KBM-7 (cell line): ENCODE results near the gene ASIP.
"Not testable (repeated sequence)": the region's sequence is repeated elsewhere in the genome, so short reads cannot be mapped to it uniquely, and the experiment has no call there.

ENCODE experiments used
- DNase-seq: peaks from one replicate; pipeline ENCODE4 v3.0.0-alpha.2; 2015
- in situ Hi-C: fragments of 300-500 bp; cut with MboI; formaldehyde crosslinking; loops from 2 replicates; pipeline ENCODE4 v1.14.3; 2020; ENCODE audit warnings: low sequenced_read_pairs, low pct_unique_long_range_greater_than_20kb, mixed read lengths

ASIP gene

DNA sequence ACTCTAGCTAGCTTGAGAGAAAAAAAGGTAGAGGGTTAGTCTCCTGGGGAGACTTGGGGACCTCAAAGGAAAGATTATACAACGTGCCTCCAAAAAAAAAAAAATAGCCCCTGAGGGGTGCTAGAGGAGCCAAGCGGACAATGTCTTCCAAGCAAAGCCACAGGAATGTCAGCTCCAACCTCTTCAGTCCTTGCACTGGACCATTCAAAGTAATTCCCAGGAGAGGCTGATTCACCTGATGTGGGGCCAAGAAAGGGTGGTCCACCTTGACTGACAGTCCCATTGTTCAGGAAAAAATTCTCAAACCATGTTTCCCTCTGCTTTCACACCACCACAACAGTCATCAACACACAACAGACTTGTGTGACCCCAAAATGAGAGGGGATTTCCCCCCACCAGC lies 30.7 kb downstream of the ASIP start:
- no peak for DNase-seq

DNA sequence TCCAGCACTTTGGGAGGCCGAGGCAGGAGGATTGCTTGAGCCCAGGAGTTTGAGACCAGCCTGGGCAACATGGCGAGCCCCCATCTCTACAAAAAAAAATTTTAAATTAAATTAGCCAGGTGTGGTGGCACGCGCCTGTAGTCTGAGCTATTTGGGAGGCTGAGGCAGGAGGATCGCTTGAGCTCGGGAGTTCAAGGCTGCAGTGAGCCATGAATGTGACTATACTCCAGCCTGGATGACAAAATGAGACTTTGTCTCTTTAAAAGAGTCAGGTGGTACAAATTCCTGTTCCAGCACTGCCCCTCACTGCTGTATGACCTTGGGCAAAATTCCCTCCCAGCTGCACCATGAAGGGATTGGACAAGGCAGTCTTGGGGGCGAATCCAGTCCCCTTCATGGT lies 33.5 kb downstream of the ASIP start:
- in situ Hi-C loops, result no loop called here
- no peak for DNase-seq

More for the DNA sequence above, 30.7 kb downstream of the ASIP start:
- in situ Hi-C loops, result no loop called here

GRCh38 chr20:34281177-34281576 lies 40.0 kb downstream of the ASIP start:
- in situ Hi-C loops, result no loop called here
- DNase-seq, result no peak

- peak; percentile 37 for DNase-seq
- in situ Hi-C loops, result no loop called here
Measured at GRCh38 chr20:34282041-34282440, 40.8 kb downstream of the ASIP start.

GRCh38 chr20:34283844-34284243 lies 42.6 kb downstream of the ASIP start:
- in situ Hi-C loops, result no loop called here
- DNase-seq, result no peak

- in situ Hi-C loops, result no loop called here
- no peak for DNase-seq
Measured at GRCh38 chr20:34285450-34285849, 44.2 kb downstream of the ASIP start.

GRCh38 chr20:34287500-34287899 lies 46.3 kb downstream of the ASIP start:
- in situ Hi-C loops, DNase-seq: not testable (repeated sequence)

- in situ Hi-C loops, result no loop called here
- no peak for DNase-seq
Measured at GRCh38 chr20:34290471-34290870, 49.2 kb downstream of the ASIP start.

- in situ Hi-C loops, result no loop called here
- no peak for DNase-seq
Measured at GRCh38 chr20:34292496-34292895, 51.3 kb downstream of the ASIP start.

DNA sequence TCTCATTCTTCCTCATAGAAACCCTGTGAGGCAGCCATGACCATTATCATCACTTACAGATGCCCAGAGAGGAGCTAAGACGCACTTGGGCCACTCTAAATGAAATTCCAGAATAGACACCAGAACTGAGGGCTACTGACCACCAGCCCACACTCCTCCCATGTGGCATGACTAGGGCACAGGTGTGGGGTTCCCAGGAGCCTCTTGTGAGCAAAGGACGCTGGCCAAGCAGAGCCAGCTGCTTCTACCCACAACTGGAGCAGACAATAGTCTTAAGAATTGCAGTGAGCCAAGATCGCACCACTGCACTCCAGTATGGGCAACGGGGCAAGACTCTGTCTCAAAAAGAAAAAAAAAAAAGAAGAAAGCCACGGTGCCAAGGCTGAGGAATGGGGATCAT lies 51.9 kb downstream of the ASIP start:
- DNase-seq, result no peak
- in situ Hi-C loops, result no loop called here

DNA sequence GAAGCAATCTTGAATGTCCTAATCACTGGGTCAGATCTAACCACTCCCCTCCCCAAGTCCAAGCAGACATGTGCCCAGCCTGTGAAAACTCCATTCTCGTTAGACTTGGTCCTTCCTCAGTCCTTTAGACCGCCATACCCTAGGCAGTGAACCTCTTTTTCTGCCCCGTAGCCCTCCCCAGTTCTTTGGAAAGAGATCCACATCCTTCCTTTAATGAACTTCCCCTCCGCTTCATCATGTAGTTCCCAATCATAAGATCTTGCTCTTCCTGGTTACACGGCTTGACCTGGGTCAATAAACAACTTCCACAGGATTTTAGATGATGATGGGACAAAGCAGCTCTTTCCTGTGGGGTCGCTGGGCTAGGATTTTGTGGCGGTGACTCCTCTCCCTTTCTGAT lies 52.4 kb downstream of the ASIP start:
- no peak for DNase-seq
- in situ Hi-C loops, result no loop called here

DNA sequence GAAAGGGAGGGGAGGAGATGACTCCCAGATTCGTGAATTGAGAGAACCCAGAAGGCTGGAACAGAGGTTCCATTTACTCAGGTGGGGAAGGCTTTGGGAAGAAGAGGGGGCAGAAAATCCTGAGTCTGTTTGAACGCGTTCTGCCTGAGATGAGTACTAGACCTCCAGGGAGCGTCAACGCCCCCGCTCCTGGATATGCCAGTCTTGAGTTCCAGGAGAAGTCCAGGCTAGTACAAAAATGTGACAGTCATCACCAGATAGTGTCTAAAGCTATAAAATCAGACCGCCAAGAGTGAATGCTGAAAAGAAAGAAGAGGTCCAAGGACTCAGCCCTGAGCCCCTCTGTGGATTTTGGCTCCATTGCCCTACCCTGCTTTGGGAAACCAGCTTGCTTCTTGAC lies 53.3 kb downstream of the ASIP start:
- in situ Hi-C loops, result no loop called here
- DNase-seq, result no peak

DNA sequence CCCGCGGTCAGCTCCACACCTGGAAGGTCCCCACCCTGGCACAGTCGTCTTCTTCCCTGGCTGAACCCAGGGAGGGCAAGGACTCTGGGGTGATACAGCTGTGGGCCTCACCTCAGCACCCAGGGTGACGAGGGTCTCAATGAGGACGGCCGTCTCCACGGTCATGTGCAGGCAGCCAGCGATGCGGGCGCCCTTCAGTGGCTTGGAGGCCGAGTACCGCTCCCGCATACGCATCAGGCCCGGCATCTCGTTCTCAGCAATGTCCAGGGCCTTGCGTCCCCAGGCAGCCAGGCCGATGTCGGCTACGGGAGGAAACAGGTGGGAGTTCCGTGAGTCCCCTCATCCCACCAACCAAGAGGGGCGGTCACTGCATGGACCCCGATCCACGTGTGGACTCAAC lies 54.1 kb downstream of the ASIP start:
- in situ Hi-C loops, result no loop called here
- DNase-seq, result no peak

- no peak for DNase-seq
- in situ Hi-C loops, result no loop called here
Measured at GRCh38 chr20:34296468-34296867, 55.2 kb downstream of the ASIP start.

DNA sequence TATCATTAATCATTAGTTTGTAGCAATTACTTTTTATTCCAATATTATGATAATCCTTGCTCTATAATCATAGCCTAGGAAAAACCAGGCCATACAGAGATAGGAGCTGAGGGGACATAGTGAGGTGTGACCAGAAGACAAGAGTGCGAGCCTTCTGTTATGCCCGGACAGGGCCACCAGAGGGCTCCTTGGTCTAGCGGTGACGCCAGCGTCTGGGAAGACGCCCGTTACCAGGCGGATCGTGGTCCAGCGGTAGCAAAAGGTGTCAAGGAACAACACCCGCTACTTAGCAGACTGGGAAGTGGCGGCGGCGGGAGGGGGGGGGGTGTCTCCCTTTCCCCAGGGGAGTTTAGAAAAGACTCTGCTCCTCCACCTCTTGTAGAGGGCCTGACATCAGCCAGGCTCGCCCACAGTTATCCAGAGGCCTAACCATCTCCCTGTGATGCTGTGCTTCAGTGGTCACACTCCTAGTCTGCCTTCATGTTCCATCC lies 57.1 kb downstream of the ASIP start:
- DNase-seq, in situ Hi-C loops: not testable (repeated sequence)

GRCh38 chr20:34299556-34300255 lies 58.5 kb downstream of the ASIP start:
- in situ Hi-C loops, result loop anchor here (25.0 kb wide), 2 partner anchors 213 to 413 kb away; partner anchors contain the start of genes DYNLRB1 and TP53INP2
- DNase-seq, result no peak

- in situ Hi-C loops, result loop anchor here (25.0 kb wide), 2 partner anchors 212 to 412 kb away; partner anchors contain the start of genes DYNLRB1 and TP53INP2
- DNase-seq, result no peak
Measured at GRCh38 chr20:34300256-34300806, 59.1 kb downstream of the ASIP start.

- in situ Hi-C loops, result loop anchor here (25.0 kb wide), 2 partner anchors 211 to 411 kb away; partner anchors contain the start of genes DYNLRB1 and TP53INP2
- peak; percentile 31 for DNase-seq
Measured at GRCh38 chr20:34300809-34301586, 59.8 kb downstream of the ASIP start.

DNA sequence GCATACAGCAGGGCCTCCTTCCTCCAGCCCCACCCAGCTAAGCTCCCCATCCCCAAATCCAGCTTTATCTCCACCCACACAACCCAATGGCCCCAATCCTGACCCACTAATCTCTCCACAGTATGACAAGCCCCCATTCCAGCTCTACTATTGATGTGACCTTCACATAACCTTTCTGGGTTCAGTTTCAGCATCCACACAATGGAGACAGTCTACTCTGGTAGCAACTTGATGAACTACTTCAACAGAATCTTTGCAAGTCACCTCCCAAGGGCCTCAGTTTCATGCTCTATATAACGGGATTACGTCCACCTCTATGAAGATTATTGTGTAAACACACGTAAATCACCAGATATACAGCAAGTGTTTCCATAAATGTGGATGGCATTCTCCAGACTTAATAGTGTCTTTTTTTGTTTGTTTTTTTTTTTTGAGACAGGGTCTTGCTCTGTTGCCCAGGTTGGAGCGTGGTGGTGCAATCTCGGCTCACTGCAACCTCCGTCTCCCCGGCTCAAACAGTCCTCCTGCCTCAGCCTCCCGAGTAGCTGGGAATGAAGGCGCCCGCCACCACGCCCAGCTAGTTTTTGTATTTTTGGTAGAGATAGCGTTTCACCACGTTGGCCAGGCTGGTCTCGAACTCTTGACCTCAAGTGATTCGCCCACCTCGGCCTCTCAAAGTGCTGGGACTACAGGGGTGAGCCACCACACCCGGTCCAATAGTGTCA lies 60.5 kb downstream of the ASIP start:
- in situ Hi-C loops, result loop anchor here (25.0 kb wide), 2 partner anchors 211 to 411 kb away; partner anchors contain the start of genes DYNLRB1 and TP53INP2
- no peak for DNase-seq
